GM21390 (cell line): ENCODE measurements around the gene PDE2A.
"Not testable (repeated sequence)": the region's sequence is repeated elsewhere in the genome, so short reads cannot be mapped to it uniquely, and the experiment has no call there.

Experiments used
- ATAC-seq: cut with Tn5 transposase; IDR thresholded peaks from one replicate; pipeline ENCODE4 v1.9.1; 2021; ENCODE audit not compliant: unreplicated experiment

Gene PDE2A

DNA sequence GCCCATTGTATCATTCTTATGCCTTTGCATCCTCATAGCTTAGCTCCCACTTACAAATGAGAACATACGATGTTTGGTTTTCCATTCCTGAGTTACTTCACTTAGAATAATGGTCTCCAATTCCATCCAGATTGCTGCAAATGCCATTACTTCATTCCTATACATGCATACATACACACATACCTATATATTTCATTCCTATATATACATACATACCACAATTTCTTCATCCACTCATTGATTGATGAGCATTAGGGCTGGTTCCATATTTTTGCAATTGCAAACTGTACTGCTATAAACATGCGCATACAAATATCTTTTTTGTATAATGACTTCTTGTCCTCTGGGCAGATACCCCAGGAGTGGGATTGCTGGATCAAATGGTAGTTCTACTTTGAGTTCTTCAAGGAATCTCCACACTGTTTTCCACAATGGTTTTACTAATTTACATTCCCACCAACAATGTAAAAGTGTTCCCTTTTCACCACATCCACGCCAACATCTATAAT lies 119.2 kb downstream of the PDE2A start:
- ATAC-seq = not testable (repeated sequence)

DNA sequence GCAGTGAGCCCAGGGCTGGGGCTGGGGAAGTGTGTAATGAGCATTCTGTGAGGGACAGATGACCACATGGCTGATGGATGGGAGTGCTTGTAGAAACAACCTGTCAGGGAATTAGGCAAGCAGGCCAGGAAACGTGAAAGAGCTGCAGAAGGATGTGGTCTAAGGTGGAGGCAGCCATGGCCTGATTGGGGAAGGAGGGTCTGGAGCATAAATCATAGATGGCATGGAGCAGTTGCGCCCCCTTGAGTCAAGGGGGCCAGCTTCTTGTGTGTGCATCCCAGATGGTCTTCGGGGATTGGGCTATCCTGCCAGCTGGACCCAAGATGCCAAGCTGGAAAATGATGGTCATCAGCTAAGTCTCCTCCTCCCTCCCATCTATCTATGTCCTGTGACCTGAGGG lies 120.5 kb downstream of the PDE2A start:
- ATAC-seq = no peak

DNA sequence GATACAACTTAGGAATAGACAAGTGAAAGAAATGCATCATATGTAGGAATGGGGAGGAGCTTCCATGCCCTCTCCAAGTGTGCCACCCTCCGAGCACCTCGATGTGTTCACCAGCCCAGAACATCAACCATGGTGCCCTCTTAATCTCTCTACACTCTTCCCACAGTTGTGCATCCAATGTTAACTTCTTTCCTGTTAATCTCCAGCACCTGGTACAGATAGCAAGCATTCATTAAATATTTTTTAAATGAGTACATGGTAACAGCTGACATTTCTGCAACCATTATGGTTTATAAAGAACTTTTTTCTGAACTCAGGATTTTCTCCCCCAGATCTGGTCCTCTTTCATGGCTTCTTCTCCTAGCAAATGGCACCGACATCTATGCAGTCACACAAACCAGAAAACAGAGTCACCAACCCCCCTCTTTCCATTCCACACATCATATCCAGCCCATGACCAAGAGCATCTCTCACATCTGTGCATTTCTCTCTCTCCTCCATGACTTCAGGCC lies 121.8 kb downstream of the PDE2A start:
- no peak for ATAC-seq

DNA sequence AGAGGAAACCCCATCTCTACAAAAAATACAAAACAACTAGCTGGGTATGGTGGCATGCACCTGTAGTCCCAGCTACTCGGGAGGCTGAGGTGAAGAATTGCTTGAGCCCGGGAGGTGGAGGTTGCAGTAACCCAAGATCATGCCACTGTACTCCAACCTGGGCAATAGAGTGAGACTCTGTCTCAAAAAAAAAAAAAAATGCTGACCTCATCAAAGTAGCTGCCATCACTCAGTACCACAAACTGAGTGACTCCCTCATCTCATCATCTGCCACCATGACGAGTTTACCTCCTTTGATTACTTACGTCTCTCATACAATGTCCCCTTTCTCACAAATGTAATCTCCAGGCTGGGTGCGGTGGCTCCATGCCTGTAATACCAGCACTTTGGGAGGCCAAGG lies 122.7 kb downstream of the PDE2A start:
- no peak for ATAC-seq

DNA sequence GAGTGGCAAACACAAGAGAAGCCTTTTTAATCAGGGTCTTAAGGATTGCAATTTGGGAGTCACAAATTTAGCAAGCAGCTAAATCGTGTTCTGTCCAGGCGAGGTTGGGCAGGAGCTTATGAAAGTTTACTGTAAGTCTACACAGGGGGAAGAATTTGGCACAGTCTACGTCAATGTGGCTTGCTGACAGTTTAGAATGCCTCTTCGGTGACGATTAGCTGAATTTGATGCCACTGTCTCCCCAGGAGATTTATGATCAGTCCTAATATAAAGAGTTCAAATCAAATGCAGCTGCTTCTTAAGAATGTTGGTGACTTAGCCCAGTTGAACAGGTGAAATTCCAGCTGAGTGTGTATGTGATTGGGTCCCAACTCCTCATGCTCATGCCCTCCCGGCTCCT lies 125.8 kb downstream of the PDE2A start:
- no peak for ATAC-seq

DNA sequence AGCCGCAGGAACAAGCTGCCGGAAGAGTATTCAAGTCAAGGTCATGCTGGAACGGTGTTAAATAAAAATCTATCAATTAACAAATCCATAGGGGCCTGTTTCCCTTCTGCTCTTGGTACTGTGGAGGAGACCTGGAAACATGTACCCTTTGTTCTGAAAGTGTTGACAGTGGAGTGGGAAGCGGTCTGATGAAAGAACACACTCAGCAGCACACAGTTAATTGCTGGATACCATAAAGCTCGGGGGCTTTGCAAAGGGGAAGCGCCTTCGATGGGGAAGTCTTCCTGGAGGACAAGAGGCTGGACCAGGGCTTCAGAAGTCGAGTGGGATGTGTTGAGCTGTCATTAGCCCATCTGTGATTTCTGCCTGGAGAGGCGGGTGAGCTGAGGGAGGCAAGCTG lies 127.4 kb downstream of the PDE2A start:
- no peak for ATAC-seq

DNA sequence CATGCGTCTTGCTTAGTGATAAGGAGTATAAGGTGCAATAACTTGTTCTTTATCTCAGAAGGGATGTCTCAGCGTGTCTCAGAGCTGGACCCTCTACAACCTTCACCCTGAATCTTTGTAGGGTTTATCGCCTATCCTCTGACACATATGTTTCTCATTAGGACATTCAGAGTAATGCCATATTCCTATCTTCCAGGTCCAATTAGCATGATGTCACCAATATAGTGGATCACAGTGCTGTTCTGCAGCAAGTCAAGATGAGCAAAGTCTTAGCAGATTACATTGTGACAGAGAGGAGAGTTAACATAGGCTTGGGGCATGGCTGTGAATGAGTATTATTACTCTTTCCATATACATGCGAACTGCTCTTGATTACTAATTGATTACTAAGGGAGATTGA lies 129.6 kb downstream of the PDE2A start:
- ATAC-seq = no peak

DNA sequence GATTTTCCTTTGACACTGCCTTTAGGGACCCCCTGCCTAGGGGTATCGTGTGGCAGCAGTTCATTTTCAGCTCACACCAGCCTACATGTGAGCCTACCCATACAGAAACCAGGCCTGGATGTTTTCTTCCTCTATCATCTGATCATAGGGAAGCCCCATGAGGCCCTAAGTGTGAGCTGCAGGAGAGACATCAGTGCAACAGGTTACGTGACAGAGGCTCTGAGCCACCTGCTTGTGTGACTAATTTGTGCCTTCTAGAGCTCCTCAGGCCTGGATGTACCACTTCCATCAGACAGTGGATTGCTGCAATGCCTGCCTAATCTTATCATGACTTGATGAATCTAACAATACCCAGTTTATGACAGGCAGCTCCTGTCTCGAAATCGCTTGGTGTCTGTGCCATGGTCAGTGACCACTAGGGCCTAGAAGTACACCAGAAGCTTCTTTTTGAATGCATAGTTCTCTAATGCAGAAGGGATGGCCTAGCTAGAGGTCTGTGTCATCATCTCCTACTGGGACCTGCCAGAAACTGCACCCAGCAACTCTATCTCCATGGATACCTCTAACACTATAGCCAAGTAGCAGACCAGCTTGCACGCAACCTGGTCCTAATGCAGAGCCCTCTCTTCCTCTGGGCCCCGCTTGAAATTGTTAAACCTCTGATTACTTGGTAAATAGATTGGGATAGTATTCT lies 130.2 kb downstream of the PDE2A start:
- ATAC-seq = no peak

DNA sequence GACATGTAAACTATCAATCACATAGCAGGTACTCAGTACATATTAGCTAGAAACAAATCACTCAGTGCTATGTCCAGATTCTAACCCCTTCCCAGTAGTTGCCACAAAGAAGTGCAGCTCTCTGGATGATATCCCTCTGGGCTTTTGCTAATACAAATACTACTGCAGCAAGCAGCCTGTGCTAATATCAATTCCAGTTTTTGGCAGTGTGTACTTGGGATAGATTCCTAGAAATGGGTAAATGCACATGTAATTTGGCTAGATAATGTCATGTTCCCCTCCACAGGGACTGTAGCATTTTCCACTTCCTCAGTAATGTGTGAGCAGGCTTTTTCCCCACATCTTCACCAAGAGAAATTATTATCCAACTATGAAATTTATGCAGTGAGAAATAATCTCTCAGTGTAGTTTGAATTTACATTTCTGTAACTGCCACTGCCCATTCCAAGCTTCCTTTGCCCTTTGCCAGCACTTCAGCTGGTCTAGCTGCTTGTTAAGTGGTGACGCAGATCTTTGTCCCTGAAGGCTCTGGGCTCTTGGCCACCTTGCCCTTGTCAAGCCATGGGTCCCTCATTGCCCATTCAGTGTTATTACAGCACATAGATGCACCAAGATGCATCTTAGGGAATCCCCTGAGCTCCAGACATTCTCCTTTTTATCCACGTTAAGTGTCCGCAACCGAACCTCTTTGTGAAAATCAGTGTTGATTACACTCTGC lies 132.8 kb downstream of the PDE2A start:
- ATAC-seq = no peak

DNA sequence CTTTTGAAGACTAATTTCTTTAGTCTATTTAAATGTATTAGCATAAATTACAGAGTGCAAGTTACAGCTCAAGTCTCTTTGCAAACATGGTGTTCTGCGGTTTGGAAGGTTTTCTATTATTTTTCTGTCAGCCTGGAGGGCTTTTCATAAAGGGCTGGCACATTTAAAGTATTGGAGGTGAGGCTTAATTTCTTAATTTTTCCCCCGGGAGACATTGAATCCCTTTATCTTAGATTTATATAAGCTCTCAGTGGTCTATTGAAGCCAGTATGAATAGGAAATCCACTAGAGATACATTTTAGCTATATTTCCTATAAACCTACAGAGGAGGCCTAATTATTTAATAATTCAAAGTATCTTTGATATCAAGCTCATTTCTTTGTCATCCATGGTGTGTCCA lies 137.2 kb downstream of the PDE2A start:
- ATAC-seq = no peak

DNA sequence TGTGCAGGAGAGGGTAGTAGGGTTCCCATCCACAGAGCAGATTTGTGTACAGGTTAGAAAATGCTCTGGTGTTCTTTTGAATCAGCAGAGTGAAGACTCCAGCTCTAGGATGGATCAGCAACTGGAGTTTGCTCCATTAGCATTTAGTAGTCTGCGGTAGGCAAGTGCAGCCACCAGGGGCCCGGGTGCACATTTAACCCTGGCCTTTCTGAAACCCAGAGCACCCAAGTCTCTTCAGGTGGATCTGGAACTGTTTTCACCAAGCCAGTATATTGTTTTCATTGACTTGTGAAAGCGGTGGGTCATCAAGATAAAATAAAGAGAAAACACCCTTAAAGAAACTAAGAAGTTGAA lies 139.1 kb downstream of the PDE2A start:
- no peak for ATAC-seq

DNA sequence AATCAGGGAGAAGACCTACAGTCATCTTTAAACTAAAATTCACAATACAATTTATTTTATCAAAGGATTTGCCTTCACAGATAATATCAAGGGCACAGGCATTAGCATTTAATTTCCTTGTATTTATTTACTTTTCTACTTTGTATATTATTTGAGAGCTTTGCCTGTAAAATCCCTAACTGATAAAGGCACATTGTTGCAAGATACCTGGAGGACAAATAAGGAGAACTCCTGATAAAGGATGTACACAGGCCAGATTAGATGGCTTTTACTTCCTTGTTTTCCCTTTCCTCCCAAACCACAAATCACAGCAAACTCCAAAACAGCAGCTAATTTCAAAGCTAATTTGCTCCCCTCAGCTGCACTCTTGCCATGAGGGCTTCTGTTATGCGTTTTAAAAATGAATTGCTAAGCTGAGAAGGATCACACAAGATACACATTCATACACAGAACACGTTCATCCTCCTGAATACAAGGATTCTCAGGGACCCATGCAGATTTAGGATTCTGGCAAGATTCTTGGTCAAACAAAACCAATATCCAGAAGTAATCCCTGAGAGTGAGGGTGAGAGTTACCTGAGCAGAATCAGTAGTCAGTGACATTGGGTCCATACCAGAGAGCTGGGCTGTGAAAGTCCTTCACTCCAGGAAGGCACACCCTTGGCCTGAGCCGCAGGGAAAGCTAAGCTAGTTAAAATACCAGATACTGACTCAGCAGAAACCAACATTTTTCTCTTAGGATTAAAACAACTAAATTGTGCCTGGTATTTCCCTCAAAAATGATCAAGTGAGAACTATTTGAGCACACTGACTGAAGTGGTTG lies 139.6 kb downstream of the PDE2A start:
- no peak for ATAC-seq

DNA sequence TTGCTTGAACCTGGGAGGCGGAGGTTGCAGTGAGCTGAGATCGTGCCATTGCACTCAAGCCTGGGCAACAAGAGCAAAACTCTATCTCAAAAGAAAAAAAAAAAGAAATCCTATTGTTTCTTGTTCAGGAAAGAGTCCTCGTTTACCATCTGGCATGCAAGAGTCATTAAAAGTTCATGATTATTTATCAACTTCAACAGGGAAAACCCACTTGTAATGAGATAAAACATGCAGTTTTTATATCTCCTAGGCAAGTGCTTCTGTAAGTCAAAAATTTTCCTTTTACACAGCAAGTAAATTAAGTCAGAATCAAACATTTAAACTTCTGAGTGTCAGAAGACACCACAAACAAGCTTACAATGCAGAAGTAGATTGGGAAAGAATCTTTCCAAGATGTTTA lies 145.2 kb downstream of the PDE2A start:
- no peak for ATAC-seq

DNA sequence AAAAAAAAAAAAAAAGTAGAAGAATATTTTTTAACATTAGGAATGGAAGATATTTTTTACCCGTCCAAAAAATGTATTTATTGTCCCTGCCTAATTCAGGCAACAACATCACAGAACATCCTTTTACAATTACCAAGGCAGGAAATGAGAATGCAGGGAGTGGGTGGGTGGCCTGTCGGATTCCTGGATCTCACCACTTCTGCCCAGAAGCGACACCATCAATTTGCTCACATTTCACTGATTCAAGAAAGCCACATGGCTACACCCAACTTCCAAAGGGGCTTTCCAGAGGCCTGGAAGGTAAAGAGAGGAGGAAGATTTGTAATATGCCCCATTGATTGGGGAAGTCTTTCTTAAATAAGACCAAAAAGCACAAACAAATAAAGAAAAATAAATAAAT lies 146.1 kb downstream of the PDE2A start:
- ATAC-seq = no peak
